Measurements from ENCODE around the gene GXYLT2. TPM values are rescaled to one million over a fixed set of nuclear protein-coding genes. Genes with fewer than 3 reads are reported as not detected.

The GXYLT2 gene
- 1.4 to 2.9 TPM (median 1.8 TPM) in 5 replicates for total RNA-seq (2022; extraction: Qiagen RNA extraction; ENCODE audit: low read depth)

GRCh38 chr3:72887705-72888545, at the start of gene GXYLT2:
TSS of gene GXYLT2 (plus strand) at chr3:72888046. CDS start at chr3:72888234, 188 bp downstream.

GRCh38 chr3:72847751-72848702, 39.8 kb upstream of the GXYLT2 start, which contains the start of gene SHQ1:
TSS of gene SHQ1 (minus strand) at chr3:72848445. CDS start at chr3:72848340, 105 bp downstream.

GRCh38 chr3:72996473-72997333, 108.9 kb downstream of the GXYLT2 start, which contains the start of gene PPP4R2:
TSS of gene PPP4R2 (plus strand) at chr3:72996811. CDS start at chr3:72997038, 227 bp downstream.

Other genes starting within 250 kb of the GXYLT2 start
- 18.7 to 19.7 TPM (median 19.0 TPM) in 5 replicates for gene SHQ1, start 39.6 kb upstream of the GXYLT2 start, total RNA-seq (2022; extraction: Qiagen RNA extraction; ENCODE audit: low read depth)
- gene PPP4R2, start 108.8 kb downstream of the GXYLT2 start, total RNA-seq (2022; extraction: Qiagen RNA extraction; ENCODE audit: low read depth) = 28.6 to 47.3 TPM (median 41.5 TPM) in 5 replicates
- 0.31 to 0.55 TPM (median 0.53 TPM) in 5 replicates for gene EBLN2, start 173.6 kb downstream of the GXYLT2 start, total RNA-seq (2022; extraction: Qiagen RNA extraction; ENCODE audit: low read depth)

Measured in A549 treated with CpdA at 1 μM for 4 hours (cell line).